Sigmoid colon (tissue), 7 donors: ENCODE results near the gene FRMD8. TPM values are rescaled to one million over a fixed set of nuclear protein-coding genes. Genes with fewer than 3 reads are reported as not detected.

Source experiments
- DNase-seq: peaks from one replicate; pipeline ENCODE4 v3.0.0-alpha.2; 2019
- H3K27ac ChIP-seq, 4 donors: fragments of 200-600 bp; sonication (generic); one replicate each; pipeline ENCODE4 v1.5.1; 2016 to 2019; ENCODE audit warnings: mild to moderate bottlenecking in 1 of 4
- H3K27me3 ChIP-seq, 3 donors: fragments of 200-600 bp; sonication (generic); one replicate each; pipeline ENCODE4 v1.5.1; 2019; ENCODE audit warnings: mild to moderate bottlenecking in 1 of 3
- H3K36me3 ChIP-seq, 4 donors: fragments of 200-600 bp; sonication (generic); one replicate each; pipeline ENCODE4 v1.5.1; 2016 to 2019
- H3K4me1 ChIP-seq, 4 donors: fragments of 200-600 bp; sonication (generic); one replicate each; pipeline ENCODE4 v1.5.1; 2017 to 2019
- H3K4me3 ChIP-seq, 4 donors: fragments of 200-600 bp; sonication (generic); one replicate each; pipeline ENCODE4 v1.5.1; 2017 to 2019; ENCODE audit warnings: mild to moderate bottlenecking in 2 of 4, moderate library complexity in 1 of 4
- H3K9me3 ChIP-seq, 4 donors: fragments of 200-600 bp in 3 of 4; sonication (generic) in 3 of 4; one replicate each; pipeline versions ENCODE4 v1.5.1 to v1.6.1; 2013 to 2019
- CTCF ChIP-seq, 4 experiments: fragments of 450-650 bp in 3 of 4; fragments of 200-600 bp in 1 of 4; IDR thresholded peaks; one replicate each; pipeline ENCODE4 v1.5.1; 2016 to 2019; ENCODE audit warnings: antibody characterized with exemption in 4 of 4, mild to moderate bottlenecking in 3 of 4, moderate library complexity in 2 of 4
- EP300 ChIP-seq, 4 donors: sonication (generic); formaldehyde crosslinking; IDR thresholded peaks; one replicate each; pipeline ENCODE4 v1.6.1; 2017; ENCODE audit warnings: antibody characterized with exemption in 4 of 4
- POLR2A ChIP-seq, 2 donors: fragments of 450-650 bp; IDR thresholded peaks; one replicate each; pipeline ENCODE4 v1.6.1; 2016; ENCODE audit warnings: antibody characterized with exemption in 2 of 2, mild to moderate bottlenecking in 2 of 2, moderate library complexity in 2 of 2
- POLR2AphosphoS5 ChIP-seq, 4 donors: sonication (generic); formaldehyde crosslinking; IDR thresholded peaks; one replicate each; pipeline ENCODE4 v1.6.1; 2017; ENCODE audit warnings: antibody characterized with exemption in 4 of 4
- WGBS, 2 donors: extraction: QIAGEN DNeasy Blood & Tissue Kit; methylation state at CpG; one replicate each; pipeline ENCODE4 v1.1.7; 2013; 5-methylcytosine and 5-hydroxymethylcytosine counted together
- intact Hi-C: fragments of 100-400 bp; cut with DNase I; formaldehyde crosslinking; loops from one replicate; pipeline ENCODE4 v1.15.1; 2023
- polyA plus RNA-seq, 3 donors: library from polyadenylated mRNA; stranded (reverse); fragments of 200-250 nt; gene quantifications; one replicate each; pipeline ENCODE4 v1.2.3, GENCODE V29; 2013
- total RNA-seq, 4 donors: library from RNA; depleted of rRNA; stranded (reverse); fragments of >200 nt; gene quantifications; one replicate each; pipeline ENCODE4 v1.1.0, GENCODE V29; 2016
- donor health status: healthy with polysubstance abuse.
- donor health status: Bipolar disorder and iron deficiency.
- donor health status: healthy.

Gene FRMD8
- total and polyA plus RNA-seq, 7 donors = 10.7 to 29.0 (median 21.6) TPM

- H3K4me1 ChIP-seq = peaks cover 0 to 32% (median 26%) of the 10 kb centered on the region in 4 donors
- no peak overlapping the region for H3K4me3 ChIP-seq
- H3K9me3 ChIP-seq = no peaks in the 10 kb centered on the region
- no peak for DNase-seq
- H3K27ac ChIP-seq = no peak overlapping the region
- intact Hi-C loops = no loop called here
- no peaks in the 10 kb centered on the region for H3K27me3 ChIP-seq
- no peaks in the 10 kb centered on the region for H3K36me3 ChIP-seq
- 92 to 94% methylated on average over 14 of the region's 14 CpGs for WGBS, 2 donors
- TF ChIP-seq POLR2A (IDR thresholded peaks at IDR 0.05) = no peak
- TF ChIP-seq EP300 (IDR thresholded peaks at IDR 0.05) = no peak
- no peak for TF ChIP-seq POLR2AphosphoS5 (IDR thresholded peaks at IDR 0.05)
- TF ChIP-seq CTCF (IDR thresholded peaks at IDR 0.05) = no peak
Measured at GRCh38 chr11:65378928-65379638, 7.4 kb upstream of the FRMD8 start.

GRCh38 chr11:65379698-65380459 is 6.6 kb upstream of the FRMD8 start:
- Histone ChIP-seq H3K27ac (no peak overlapping the region), H3K4me1 (peaks cover 0 to 40% (median 34%) of the 10 kb centered on the region in 4 donors), H3K36me3 (no peaks in the 10 kb centered on the region), H3K4me3 (no peak overlapping the region), H3K27me3 (no peaks in the 10 kb centered on the region), H3K9me3 (no peaks in the 10 kb centered on the region)
- no peak for DNase-seq
- WGBS, 2 donors = 84 to 92% methylated on average over 13 of the region's 13 CpGs
- TF ChIP-seq EP300 (IDR thresholded peaks at IDR 0.05) = no peak
- TF ChIP-seq POLR2A (IDR thresholded peaks at IDR 0.05) = no peak
- no peak for TF ChIP-seq POLR2AphosphoS5 (IDR thresholded peaks at IDR 0.05)
- TF ChIP-seq CTCF (IDR thresholded peaks at IDR 0.05) = no peak
- intact Hi-C loops = loop anchor here (5.0 kb wide), 1 partner anchor 87 kb away; no protein-coding TSS in a partner anchor

GRCh38 chr11:65380460-65381119 is 5.8 kb upstream of the FRMD8 start:
- intact Hi-C loops = loop anchor here (5.0 kb wide), 1 partner anchor 87 kb away; no protein-coding TSS in a partner anchor
- Histone ChIP-seq H3K36me3 (no peaks in the 10 kb centered on the region), H3K27me3 (no peaks in the 10 kb centered on the region), H3K4me3 (no peak overlapping the region), H3K27ac (peak overlapping the region; percentile 95 to 99 (median 96)), H3K9me3 (no peaks in the 10 kb centered on the region), H3K4me1 (peaks cover 0 to 47% (median 39%) of the 10 kb centered on the region in 4 donors)
- TF ChIP-seq POLR2AphosphoS5 (IDR thresholded peaks at IDR 0.05) = no peak
- no peak for TF ChIP-seq EP300 (IDR thresholded peaks at IDR 0.05)
- no peak for TF ChIP-seq CTCF (IDR thresholded peaks at IDR 0.05)
- no peak for TF ChIP-seq POLR2A (IDR thresholded peaks at IDR 0.05)
- DNase-seq = no peak
- WGBS, 2 donors = 60 to 83% methylated on average over 16 of the region's 16 CpGs

GRCh38 chr11:65381716-65382032 is 4.8 kb upstream of the FRMD8 start:
- peaks cover 0 to 54% (median 45%) of the 10 kb centered on the region in 4 donors for H3K4me1 ChIP-seq
- 0 to 4% methylated on average over 6 of the region's 6 CpGs for WGBS, 2 donors
- DNase-seq = no peak
- no peaks in the 10 kb centered on the region for H3K9me3 ChIP-seq
- peak overlapping the region; percentile 95 to 99 (median 96) for H3K27ac ChIP-seq
- intact Hi-C loops = loop anchor here (2.0 to 5.0 kb wide), 2 partner anchors 86 to 129 kb away; no protein-coding TSS in a partner anchor
- TF ChIP-seq CTCF (IDR thresholded peaks at IDR 0.05) = no peak
- TF ChIP-seq POLR2AphosphoS5 (IDR thresholded peaks at IDR 0.05) = no peak
- no peak for TF ChIP-seq EP300 (IDR thresholded peaks at IDR 0.05)
- no peak for TF ChIP-seq POLR2A (IDR thresholded peaks at IDR 0.05)
- H3K4me3 ChIP-seq = peak overlapping the region; percentile 27 to 52 (median 46)
- no peaks in the 10 kb centered on the region for H3K36me3 ChIP-seq
- no peaks in the 10 kb centered on the region for H3K27me3 ChIP-seq
